A549 (cell line): ENCODE data around the gene UBTD1. TPM values are rescaled to one million over a fixed set of nuclear protein-coding genes. Genes with fewer than 3 reads are reported as not detected.

Experiments
- ATAC-seq, 2 experiments: fragments of 200-7000 bp in 1 of 2; fragments of >200 bp in 1 of 2; cut with Nextera tagmentation in 1 of 2; cut with Tn5 transposase in 1 of 2; 3 replicates each; pipeline versions ENCODE4 v1.8.0 to v1.9.1; 2018 to 2020; ENCODE audit warnings: mild to moderate bottlenecking in 1 of 2, moderate library complexity in 1 of 2
- CTCF ChIA-PET: fragments of 300-600 bp; sonication (Branson Sonifier 250); formaldehyde crosslinking; extraction: SDS; loops from one replicate; lab custom pipeline; 2021; ENCODE audit warnings: antibody characterized with exemption, inconsistent platforms; lab: Yijun Ruan, JAX
- POLR2A ChIA-PET: fragments of 350-600 bp; formaldehyde crosslinking; extraction: SDS; loops from one replicate; lab custom pipeline; 2021; ENCODE audit warnings: antibody characterized with exemption, inconsistent platforms; lab: Yijun Ruan, JAX
- DNase-seq, 2 experiments: peaks; one replicate each; pipeline versions ENCODE4 v3.0.0 to v3.0.0-alpha.2; 2011 to 2016; ENCODE audit warnings: low read depth in 1 of 2, low spot score in 1 of 2
- FAIRE-seq: peaks from 2 replicates; lab custom pipeline; 2011; peaks lifted over from hg19 to GRCh38; lab: Jason Lieb, UNC
- H3K27ac ChIP-seq, 2 experiments: fragments of >200 bp; sonication (Bioruptor Twin); formaldehyde crosslinking; 3 replicates each; pipeline ENCODE4 v1.5.1; 2016 to 2017
- H3K4me1 ChIP-seq: fragments of >200 bp; sonication (Bioruptor Twin); formaldehyde crosslinking; 3 replicates; pipeline ENCODE4 v1.6.1; 2016
- H3K4me2 ChIP-seq: fragments of >200 bp; sonication (Bioruptor Twin); formaldehyde crosslinking; 3 replicates; pipeline ENCODE4 v1.6.1; 2016
- H3K4me3 ChIP-seq: fragments of >200 bp; sonication (Bioruptor Twin); formaldehyde crosslinking; 3 replicates; pipeline ENCODE4 v1.5.1; 2016
- H3K9me3 ChIP-seq: fragments of >200 bp; sonication (Bioruptor Twin); formaldehyde crosslinking; 3 replicates; pipeline ENCODE4 v1.6.1; 2016
- ATOH8 ChIP-seq: fragments of 250-450 bp; sonication (Bioruptor Pico); IDR thresholded peaks from 2 replicates; pipeline ENCODE4 v1.5.0; 2020; ENCODE audit warnings: low read depth, mild to moderate bottlenecking, moderate library complexity
- CHD4 ChIP-seq: fragments of 200-600 bp; sonication (generic); IDR thresholded peaks from 2 replicates; pipeline ENCODE4 v1.6.1; 2016; ENCODE audit warnings: antibody characterized with exemption, mild to moderate bottlenecking, borderline replicate concordance
- CTCF ChIP-seq: fragments of >200 bp; sonication (Bioruptor Twin); formaldehyde crosslinking; IDR thresholded peaks from 3 replicates; pipeline ENCODE4 v1.5.1; 2016
- ESRRA ChIP-seq: fragments of 150-350 bp; IDR thresholded peaks from 2 replicates; pipeline ENCODE4 v1.6.1; 2014; ENCODE audit warnings: mild to moderate bottlenecking, low read length, borderline replicate concordance
- FOSB ChIP-seq: fragments of 250-450 bp; sonication (Bioruptor Pico); IDR thresholded peaks from 2 replicates; pipeline ENCODE4 v1.5.0; 2020; ENCODE audit warnings: mild to moderate bottlenecking, moderate library complexity
- HMGXB4 ChIP-seq: fragments of 250-450 bp; sonication (Bioruptor Pico); IDR thresholded peaks from 2 replicates; pipeline ENCODE4 v1.5.0; 2021; ENCODE audit warnings: mild to moderate bottlenecking, moderate library complexity, borderline replicate concordance
- HOXA7 ChIP-seq: fragments of 250-450 bp; sonication (Bioruptor Pico); IDR thresholded peaks from 2 replicates; pipeline ENCODE4 v1.5.0; 2020; ENCODE audit warnings: mild to moderate bottlenecking, moderate library complexity
- HOXB5 ChIP-seq: fragments of 250-450 bp; sonication (Bioruptor Pico); IDR thresholded peaks from 2 replicates; pipeline ENCODE4 v1.5.0; 2020; ENCODE audit warnings: mild to moderate bottlenecking, moderate library complexity
- JUN ChIP-seq, 2 experiments: fragments of >200 bp; sonication (Bioruptor Twin); formaldehyde crosslinking; IDR thresholded peaks; 2 replicates in 1 of 2; 3 replicates in 1 of 2; pipeline ENCODE4 v1.6.1; 2016 to 2017
- JUNB ChIP-seq: fragments of >200 bp; sonication (Bioruptor Twin); formaldehyde crosslinking; IDR thresholded peaks from 2 replicates; pipeline ENCODE4 v1.6.1; 2016
- MAX ChIP-seq: IDR thresholded peaks from 2 replicates; pipeline ENCODE4 v1.6.1; 2012
- NFE2L2 ChIP-seq: fragments of 150-350 bp; conservative IDR thresholded peaks from 2 replicates; pipeline ENCODE4 v1.6.1; 2014; ENCODE audit warnings: low read length
- NPAS2 ChIP-seq: fragments of 250-450 bp; sonication (Bioruptor Pico); IDR thresholded peaks from 2 replicates; pipeline ENCODE4 v1.8.0; 2022; ENCODE audit warnings: mild to moderate bottlenecking, moderate library complexity, borderline replicate concordance
- NR3C1 ChIP-seq: fragments of >200 bp; sonication (Bioruptor Twin); formaldehyde crosslinking; IDR thresholded peaks from 3 replicates; pipeline ENCODE4 v1.6.1; 2017
- POLR2A ChIP-seq: IDR thresholded peaks from 2 replicates; pipeline ENCODE4 v1.6.1; 2012; ENCODE audit warnings: mild to moderate bottlenecking, low read length
- RAD21 ChIP-seq, 2 experiments: fragments of >200 bp in 1 of 2; sonication (Bioruptor Twin) in 1 of 2; formaldehyde crosslinking in 1 of 2; IDR thresholded peaks in 1 of 2; conservative IDR thresholded peaks in 1 of 2; 2 replicates in 1 of 2; 3 replicates in 1 of 2; pipeline ENCODE4 v1.6.1; 2012 to 2018; ENCODE audit warnings: inconsistent platforms in 1 of 2
- RARB ChIP-seq: fragments of 250-450 bp; sonication (Bioruptor Pico); IDR thresholded peaks from 2 replicates; pipeline ENCODE4 v1.8.0; 2021; ENCODE audit warnings: mild to moderate bottlenecking, moderate library complexity
- RCOR1 ChIP-seq: fragments of 150-350 bp; IDR thresholded peaks from 2 replicates; pipeline ENCODE4 v1.6.1; 2014; ENCODE audit warnings: antibody characterized with exemption, low read length, low read depth
- RFX5 ChIP-seq: fragments of 450-650 bp; IDR thresholded peaks from 2 replicates; pipeline ENCODE4 v1.7.1; 2014; ENCODE audit warnings: antibody characterized with exemption, mild to moderate bottlenecking, moderate library complexity
- RNF2 ChIP-seq: fragments of 200-600 bp; sonication (generic); IDR thresholded peaks from 2 replicates; pipeline ENCODE4 v1.6.1; 2016; ENCODE audit warnings: low read depth, mild to moderate bottlenecking, antibody characterized with exemption, moderate library complexity, borderline replicate concordance
- SREBF2 ChIP-seq: fragments of 450-650 bp; IDR thresholded peaks from 2 replicates; pipeline ENCODE4 v1.6.1; 2014; ENCODE audit warnings: mild to moderate bottlenecking, moderate library complexity
- TP53 ChIP-seq: fragments of 250-450 bp; sonication (Bioruptor Pico); IDR thresholded peaks from 2 replicates; pipeline ENCODE4 v1.5.0; 2021; ENCODE audit warnings: mild to moderate bottlenecking, moderate library complexity
- ZC3H11A ChIP-seq: fragments of 450-650 bp; IDR thresholded peaks from 2 replicates; pipeline ENCODE4 v1.6.1; 2014; ENCODE audit warnings: antibody characterized with exemption, mild to moderate bottlenecking
- WGBS: methylation state at CpG from one replicate; pipeline ENCODE4 v1.1.6; 2017; ENCODE audit errors: missing lambda C conversion rate; 5-methylcytosine and 5-hydroxymethylcytosine counted together
- polyA plus RNA-seq, 4 experiments: library from polyadenylated mRNA; depleted of rRNA in 3 of 4; stranded (reverse); fragments of >200 nt; fragmentation: RNase III in 1 of 4; extraction: RNeasy Plus Mini Kit Qiagen cat#74134 plus additional on column Dnase treatment in 1 of 4; gene quantifications; 2 replicates in 3 of 4; 3 replicates in 1 of 4; pipeline ENCODE4 v1.2.3, GENCODE V29; 2011 to 2017
- TF ChIP-seq, protein P1 (sequence below): IDR thresholded peaks from 2 replicates; pipeline ENCODE4 v1.6.1; 2012

UBTD1 gene
- polyA plus RNA-seq, 2 of the 4 experiments (the other 2 are of a cell fraction), result 5.9 to 11.6 TPM

GRCh38 chr10:97601268-97602215 is 102.8 kb downstream of the UBTD1 start:
- Histone ChIP-seq H3K4me2 (no peak overlapping the region), H3K9me3 (no peaks in the 10 kb centered on the region), H3K4me1 (peaks cover 20% of the 10 kb centered on the region), H3K4me3 (no peak overlapping the region), H3K27ac (peak overlapping the region; percentile 30 to 88; a peak in 3 of 6 replicates)
- TF ChIP-seq JUN (IDR thresholded peaks at IDR 0.05) (no peak), RARB (CRISPR knock-in tag) (no peak), POLR2A (no peak), TP53 (no peak), ZC3H11A (no peak), MAX (no peak), SREBF2 (no peak)
- WGBS, result 80% methylated on average over 14 of the region's 21 CpGs
- no peak; a peak in 1 of 6 replicates for ATAC-seq
- POLR2A ChIA-PET, result no interaction called here
- CTCF ChIA-PET, result interaction anchor here (1.2 to 39.7 kb wide), 5 partner anchors 10 to 138 kb away, joined by 3 to 1048 read pairs (median 5); partner anchors contain the start of genes ANKRD2, C10orf62 and HOGA1
- FAIRE-seq, result no peak
- no peak for DNase-seq

GRCh38 chr10:97607095-97607636 is 108.4 kb downstream of the UBTD1 start:
- no peak for FAIRE-seq
- ATAC-seq, result no peak
- ChIA-PET CTCF (interaction anchor here (0.8 to 39.7 kb wide), 3 partner anchors 9 to 53 kb away, joined by 3 to 1048 read pairs (median 3); partner anchors contain the start of genes ANKRD2, C10orf62 and HOGA1), POLR2A (no interaction called here)
- Histone ChIP-seq H3K4me3 (no peak overlapping the region), H3K4me1 (peaks cover 18% of the 10 kb centered on the region; the same call in 2 of the 3 replicates), H3K9me3 (no peaks in the 10 kb centered on the region), H3K4me2 (no peak overlapping the region), H3K27ac (peak overlapping the region; percentile 2 to 27; a peak in 1 of 6 replicates)
- DNase-seq, result no peak
- 95% methylated on average over 4 of the region's 5 CpGs for whole genome bisulfite sequencing
- no peak for TF ChIP-seq ZC3H11A
- no peak for TF ChIP-seq MAX
- TF ChIP-seq RARB (CRISPR knock-in tag), result no peak
- TF ChIP-seq HOXA7, result no peak
- TF ChIP-seq NR3C1, result no peak
- TF ChIP-seq RNF2, result no peak
- TF ChIP-seq HMGXB4, result no peak
- TF ChIP-seq, protein P1, sequence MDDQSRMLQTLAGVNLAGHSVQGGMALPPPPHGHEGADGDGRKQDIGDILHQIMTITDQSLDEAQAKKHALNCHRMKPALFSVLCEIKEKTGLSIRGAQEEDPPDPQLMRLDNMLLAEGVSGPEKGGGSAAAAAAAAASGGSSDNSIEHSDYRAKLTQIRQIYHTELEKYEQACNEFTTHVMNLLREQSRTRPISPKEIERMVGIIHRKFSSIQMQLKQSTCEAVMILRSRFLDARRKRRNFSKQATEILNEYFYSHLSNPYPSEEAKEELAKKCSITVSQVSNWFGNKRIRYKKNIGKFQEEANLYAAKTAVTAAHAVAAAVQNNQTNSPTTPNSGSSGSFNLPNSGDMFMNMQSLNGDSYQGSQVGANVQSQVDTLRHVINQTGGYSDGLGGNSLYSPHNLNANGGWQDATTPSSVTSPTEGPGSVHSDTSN, result no peak
- TF ChIP-seq JUNB, result no peak

DNA sequence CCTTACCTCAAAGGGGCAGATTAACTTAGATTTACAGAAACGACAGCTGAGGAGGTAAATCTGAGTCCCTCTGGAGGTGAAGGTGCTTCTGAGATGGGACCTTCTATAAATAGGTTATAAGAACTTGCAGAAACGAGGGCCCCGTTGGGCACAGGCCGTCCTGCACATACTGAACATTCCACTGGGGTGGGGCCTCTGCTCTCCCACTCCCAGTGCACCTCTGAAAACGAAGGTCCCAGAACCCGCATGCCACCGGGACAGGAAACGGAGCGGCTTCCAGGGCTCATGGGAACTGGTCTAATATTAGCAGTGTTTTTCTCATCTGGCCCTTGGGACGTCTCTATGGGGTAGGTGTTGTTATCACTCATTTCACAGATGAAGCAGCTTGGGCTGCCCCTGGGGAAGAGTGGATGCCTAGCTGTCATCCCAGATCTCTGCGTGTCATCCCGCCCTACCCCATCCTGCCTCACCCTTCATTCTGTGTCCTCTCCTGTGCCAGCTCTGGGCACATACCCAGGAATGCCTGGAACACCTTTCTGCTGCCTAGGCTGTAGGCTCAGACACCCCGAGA is 110.4 kb downstream of the UBTD1 start:
- ChIA-PET CTCF (interaction anchor here (1.3 to 39.7 kb wide), 6 partner anchors 8 to 144 kb away, joined by 3 to 1048 read pairs (median 38); partner anchors contain the start of genes ANKRD2, C10orf62 and HOGA1), POLR2A (no interaction called here)
- no peak overlapping the region for H3K4me2 ChIP-seq
- no peak for FAIRE-seq
- 78% methylated on average over 13 of the region's 13 CpGs for WGBS
- no peak overlapping the region for H3K4me3 ChIP-seq
- H3K9me3 ChIP-seq, result no peaks in the 10 kb centered on the region
- peak overlapping the region; percentile 25 to 39; a peak in 3 of 6 replicates for H3K27ac ChIP-seq
- ATAC-seq, result no peak
- H3K4me1 ChIP-seq, result peaks cover 17% of the 10 kb centered on the region; the same call in 2 of the 3 replicates
- no peak for DNase-seq
- TF ChIP-seq JUNB (no peak), SREBF2 (no peak), RAD21 (conservative IDR thresholded peaks at IDR 0.05 in 1 of 2, IDR thresholded peaks at IDR 0.05 in 1 of 2) (no peak), NPAS2 (CRISPR knock-in tag) (no peak), CTCF (no peak), ATOH8 (CRISPR knock-in tag) (no peak), CHD4 (no peak), NFE2L2 (no peak), HOXB5 (CRISPR knock-in tag) (no peak), RCOR1 (no peak), FOSB (CRISPR knock-in tag) (no peak), ESRRA (no peak), RFX5 (no peak)
